Psoas muscle (tissue), 8 donors: ENCODE results near the gene DLGAP1. TPM values are rescaled to one million over a fixed set of nuclear protein-coding genes. Genes with fewer than 3 reads are reported as not detected.

ENCODE experiments used
- ATAC-seq, 4 donors: fragments of 200-7000 bp; cut with Tn5 transposase; one replicate each; pipeline ENCODE4 v1.9.1; 2020; ENCODE audit warnings: moderate library complexity in 3 of 4, mild to moderate bottlenecking in 2 of 4
- DNase-seq, 2 donors: peaks; one replicate each; pipeline ENCODE4 v3.0.0-alpha.2; 2020
- H3K27ac ChIP-seq: fragments of 200-600 bp; one replicate; pipeline ENCODE4 v1.8.0; 2022
- H3K27me3 ChIP-seq, 3 donors: fragments of 200-600 bp in 1 of 3; one replicate each; pipeline versions ENCODE4 v1.6.1 to v1.8.0; 2013 to 2022; ENCODE audit warnings: low read length in 2 of 3, mild to moderate bottlenecking in 2 of 3, moderate library complexity in 1 of 3; ENCODE audit not compliant: insufficient read depth in 3 of 3
- H3K36me3 ChIP-seq, 2 donors: fragments of 200-600 bp in 1 of 2; one replicate each; pipeline versions ENCODE4 v1.6.1 to v1.8.0; 2013 to 2022; ENCODE audit warnings: low read depth in 1 of 2, mild to moderate bottlenecking in 1 of 2, moderate library complexity in 1 of 2; ENCODE audit not compliant: insufficient read depth in 1 of 2
- H3K4me1 ChIP-seq: fragments of 200-600 bp; one replicate; pipeline ENCODE4 v1.8.0; 2022
- H3K4me3 ChIP-seq: fragments of 200-600 bp; one replicate; pipeline ENCODE4 v1.8.0; 2022; ENCODE audit warnings: mild to moderate bottlenecking
- H3K9me3 ChIP-seq: fragments of 200-600 bp; one replicate; pipeline ENCODE4 v1.8.0; 2022
- WGBS, 3 donors: extraction: QIAGEN DNeasy Blood & Tissue Kit; methylation state at CpG; one replicate each; pipeline versions ENCODE4 v1.1.6 to v1.1.7; 2013; 5-methylcytosine and 5-hydroxymethylcytosine counted together
- intact Hi-C, 2 donors: fragments of 100-400 bp; cut with DNase I; formaldehyde crosslinking; loops; one replicate each; pipeline versions ENCODE4 v1.11.0 to v1.14.2; 2022
- polyA plus RNA-seq, 3 donors: library from polyadenylated mRNA; stranded (reverse); fragments of 200-250 nt; gene quantifications; one replicate each; pipeline ENCODE4 v1.2.3, GENCODE V29; 2013
- total RNA-seq, 4 donors: library from RNA; stranded (reverse); fragmentation: NEBNext Ultra II Directional in 2 of 4; extraction: Animal tissue kit (Norgen Biotek cat#: 25700) in 2 of 4; gene quantifications; one replicate each; pipeline versions ENCODE4 v1.2.1 to v1.2.4, GENCODE V29; 2021 to 2023
- TF ChIP-seq, protein P1 (sequence below): fragments of 200-600 bp; IDR thresholded peaks from one replicate; pipeline ENCODE4 v1.8.0; 2022; ENCODE audit warnings: antibody characterized with exemption
- donor health status: healthy with polysubstance abuse.
- donor health status: DM: no; HTN: no; CAD: no; lungs with moderate emphysema.
- donor health status: Bipolar disorder and iron deficiency.
- donor health status: healthy.
- donor health status: DM: yes; HTN: yes; CAD: no.
- donor health status: DM: no; HTN: no; CAD: no.
- donor health status: DM: no; HTN: no; CAD: no.
- donor health status: DM: yes; HTN: yes; CAD: no.

DLGAP1 gene
- total and polyA plus RNA-seq, 7 donors = 0.09 to 0.26 (median 0.16) TPM; not detected in 1

DNA sequence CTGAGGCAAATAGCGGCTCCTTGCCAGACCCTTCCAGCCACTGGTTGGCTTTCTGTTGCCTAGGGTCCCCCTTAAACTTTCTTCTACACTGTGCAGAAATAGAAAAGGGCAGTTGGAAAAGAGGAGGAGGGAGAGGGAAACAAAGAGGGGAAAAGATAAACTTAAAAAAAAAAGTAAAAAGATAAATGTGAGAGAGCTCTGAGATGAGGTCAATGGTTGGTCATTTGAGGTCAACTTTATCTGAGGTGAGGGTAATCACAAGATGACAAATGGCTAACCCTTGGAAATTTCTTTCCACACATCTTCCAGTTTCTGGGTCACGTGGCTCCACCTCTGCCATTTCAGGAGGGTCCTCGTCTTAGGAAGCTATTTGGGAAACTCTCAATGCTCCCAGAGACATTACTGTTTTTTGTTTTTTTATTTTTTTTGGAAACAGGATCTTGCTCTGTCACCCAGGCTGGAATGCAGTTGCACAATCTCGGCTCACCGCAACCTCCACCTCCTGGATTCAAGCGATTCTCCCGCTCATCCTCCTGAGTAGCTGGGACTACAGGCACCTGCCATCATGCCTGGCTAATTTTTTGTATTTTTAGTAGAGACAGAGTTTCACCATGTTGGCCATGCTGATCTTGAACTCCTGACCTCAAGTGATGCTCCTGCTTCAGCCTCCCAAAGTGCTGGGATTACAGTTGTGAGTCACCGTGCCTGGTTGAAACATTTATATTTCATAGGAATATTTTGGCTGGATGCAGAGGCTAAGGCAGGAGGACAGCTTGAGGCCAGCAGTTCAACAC lies 805.3 kb downstream of the DLGAP1 start:
- intact Hi-C loops = no loop called here
- peak; percentile 62 to 68 for DNase-seq

DNA sequence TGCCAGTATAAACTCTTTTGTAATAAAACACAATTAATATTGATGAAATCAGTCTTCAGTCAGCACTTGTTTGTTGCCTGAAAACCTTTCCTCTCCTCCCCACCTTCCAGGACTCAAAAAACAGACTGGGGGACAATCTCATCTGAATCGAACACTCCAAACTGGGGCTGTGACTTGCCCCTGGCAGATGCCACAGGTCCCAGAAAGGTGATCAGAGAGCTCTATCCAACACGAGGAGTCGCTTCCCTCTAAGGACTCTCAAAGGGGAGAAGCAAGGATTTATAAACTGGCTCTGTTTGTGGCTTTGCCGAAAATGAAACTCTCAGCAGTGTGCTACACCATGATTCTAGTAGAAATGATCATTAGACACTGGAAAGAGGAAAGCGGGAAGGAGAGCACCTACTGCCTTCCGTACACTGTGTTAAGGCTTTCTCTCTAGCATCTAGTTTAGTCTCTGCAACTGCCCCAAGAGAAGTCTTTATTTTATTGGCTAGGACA lies 805.9 kb downstream of the DLGAP1 start:
- Histone ChIP-seq H3K4me1 (no peaks in the 10 kb centered on the region), H3K36me3 (no peaks in the 10 kb centered on the region), H3K27ac (no peak overlapping the region), H3K4me3 (no peak overlapping the region), H3K27me3 (no peaks in the 10 kb centered on the region), H3K9me3 (no peaks in the 10 kb centered on the region)
- WGBS, 3 donors = 73 to 75% (median 74%) methylated on average over 6 of the region's 6 CpGs
- no peak for ATAC-seq
- no peak for DNase-seq
- intact Hi-C loops = no loop called here
- TF ChIP-seq, protein P1, sequence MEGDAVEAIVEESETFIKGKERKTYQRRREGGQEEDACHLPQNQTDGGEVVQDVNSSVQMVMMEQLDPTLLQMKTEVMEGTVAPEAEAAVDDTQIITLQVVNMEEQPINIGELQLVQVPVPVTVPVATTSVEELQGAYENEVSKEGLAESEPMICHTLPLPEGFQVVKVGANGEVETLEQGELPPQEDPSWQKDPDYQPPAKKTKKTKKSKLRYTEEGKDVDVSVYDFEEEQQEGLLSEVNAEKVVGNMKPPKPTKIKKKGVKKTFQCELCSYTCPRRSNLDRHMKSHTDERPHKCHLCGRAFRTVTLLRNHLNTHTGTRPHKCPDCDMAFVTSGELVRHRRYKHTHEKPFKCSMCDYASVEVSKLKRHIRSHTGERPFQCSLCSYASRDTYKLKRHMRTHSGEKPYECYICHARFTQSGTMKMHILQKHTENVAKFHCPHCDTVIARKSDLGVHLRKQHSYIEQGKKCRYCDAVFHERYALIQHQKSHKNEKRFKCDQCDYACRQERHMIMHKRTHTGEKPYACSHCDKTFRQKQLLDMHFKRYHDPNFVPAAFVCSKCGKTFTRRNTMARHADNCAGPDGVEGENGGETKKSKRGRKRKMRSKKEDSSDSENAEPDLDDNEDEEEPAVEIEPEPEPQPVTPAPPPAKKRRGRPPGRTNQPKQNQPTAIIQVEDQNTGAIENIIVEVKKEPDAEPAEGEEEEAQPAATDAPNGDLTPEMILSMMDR = no peak

More for the DNA sequence above, 805.3 kb downstream of the DLGAP1 start:
- TF ChIP-seq, protein P1 = no peak
- WGBS, 3 donors = 70 to 84% (median 74%) methylated on average over 8 of the region's 8 CpGs
- Histone ChIP-seq H3K27me3 (no peaks in the 10 kb centered on the region), H3K36me3 (no peaks in the 10 kb centered on the region), H3K4me1 (no peaks in the 10 kb centered on the region), H3K27ac (no peak overlapping the region), H3K4me3 (no peak overlapping the region), H3K9me3 (no peaks in the 10 kb centered on the region)
- ATAC-seq = peak in 2 of 4 donors; percentile 43 to 47

DNA sequence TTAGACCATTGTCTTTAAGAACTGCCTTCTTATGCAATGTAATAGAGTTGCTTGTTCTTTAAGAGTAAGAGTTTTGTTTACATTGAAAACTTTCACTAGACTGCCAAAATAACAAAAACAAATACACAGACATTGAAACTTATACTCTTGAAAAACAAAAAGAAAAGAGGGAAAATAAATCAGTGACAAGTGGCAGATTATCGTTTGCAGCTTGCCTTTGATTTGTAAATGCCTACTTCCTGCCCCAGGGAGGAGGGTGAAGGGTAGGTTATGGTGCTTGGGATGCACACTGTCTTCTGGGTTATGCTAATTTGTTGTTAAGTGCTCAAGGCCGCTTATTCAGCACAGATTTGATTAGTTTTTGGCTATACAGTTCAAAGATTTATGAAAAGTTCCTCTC lies 806.5 kb downstream of the DLGAP1 start:
- Histone ChIP-seq H3K4me1 (no peaks in the 10 kb centered on the region), H3K4me3 (no peak overlapping the region), H3K9me3 (no peaks in the 10 kb centered on the region), H3K36me3 (no peaks in the 10 kb centered on the region), H3K27me3 (no peaks in the 10 kb centered on the region), H3K27ac (no peak overlapping the region)
- TF ChIP-seq, protein P1 = no peak
- 47 to 74% (median 58%) methylated on average over 2 of the region's 2 CpGs for WGBS, 3 donors
- DNase-seq = no peak
- intact Hi-C loops = no loop called here
- ATAC-seq = no peak

DNA sequence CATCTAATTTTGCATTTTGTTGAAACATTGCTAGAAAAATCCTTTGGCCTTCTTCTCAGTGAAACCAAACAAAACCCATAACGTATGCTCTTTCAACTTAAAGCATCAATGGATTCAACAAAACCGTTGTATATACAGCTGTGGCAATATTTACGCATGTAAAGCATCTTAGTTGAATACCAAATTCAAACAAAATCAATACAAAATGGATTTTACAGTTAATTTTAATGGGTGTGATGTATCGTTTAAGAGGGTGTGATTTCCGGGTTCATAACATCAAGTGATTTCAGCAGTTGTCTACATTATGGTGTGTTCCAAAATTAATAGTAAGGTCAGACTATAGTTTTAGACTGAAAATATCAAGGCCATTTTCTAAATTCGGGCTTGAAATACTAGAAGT lies 806.9 kb downstream of the DLGAP1 start:
- WGBS, 3 donors = 77 to 81% (median 79%) methylated on average over 6 of the region's 6 CpGs
- no peaks in the 10 kb centered on the region for H3K9me3 ChIP-seq
- H3K27ac ChIP-seq = no peak overlapping the region
- H3K4me1 ChIP-seq = no peaks in the 10 kb centered on the region
- DNase-seq = no peak
- TF ChIP-seq, protein P1 = no peak
- H3K36me3 ChIP-seq = no peaks in the 10 kb centered on the region
- H3K4me3 ChIP-seq = no peak overlapping the region
- no peaks in the 10 kb centered on the region for H3K27me3 ChIP-seq
- intact Hi-C loops = no loop called here
- ATAC-seq = no peak
